Measurements from ENCODE around the gene HNRNPL. TPM values are rescaled to one million over a fixed set of nuclear protein-coding genes. Genes with fewer than 3 reads are reported as not detected.

HNRNPL gene
- total and polyA plus RNA-seq, 2 donors (not counting 1 experiment from before 2014, with no cell fraction given) = 292 to 418 TPM

GRCh38 chr19:38852231-38853044 lies 2.7 kb upstream of the HNRNPL start:
- Histone ChIP-seq H3K9ac (ENCODE audit: low read length) (peak overlapping the region; percentile 77), H2AFZ (ENCODE audit: insufficient read depth, low read depth, low read length, poor library complexity, severe bottlenecking) (peak overlapping the region; percentile 76), H3K4me3 (ENCODE audit: control extremely low read depth in 1 of 5, extremely low read depth in 1 of 5, insufficient read depth in 1 of 5, low read depth in 2 of 5, low read length in 4 of 5) (peak overlapping the region; percentile 70 to 93 (median 83)), H3K27ac (ENCODE audit: low read length in 2 of 2) (peak overlapping the region; percentile 95 to 96), H3K79me2 (ENCODE audit: control insufficient read depth, insufficient read depth, low read length) (peaks cover 16% of the 10 kb centered on the region), H4K20me1 (ENCODE audit: control insufficient read depth, insufficient read depth, low read length, poor library complexity, severe bottlenecking) (peaks cover 17% of the 10 kb centered on the region), H3K9me3 (ENCODE audit: control extremely low read depth in 1 of 3, control insufficient read depth in 2 of 3, insufficient read depth in 1 of 3, low read length in 2 of 3) (peaks cover 0 to 7% (median 0%) of the 10 kb centered on the region in 3 donors), H3K4me2 (replicated peaks; ENCODE audit: low read depth, low read length, poor library complexity, severe bottlenecking) (peak overlapping the region; percentile 76), H3K36me3 (replicated peaks in 1 of 2; ENCODE audit: control extremely low read depth in 1 of 2, control insufficient read depth in 1 of 2, extremely low read depth in 1 of 2, insufficient read depth in 2 of 2, low read length in 1 of 2) (peaks cover 2 to 14% of the 10 kb centered on the region in 2 experiments), H3K27me3 (replicated peaks in 1 of 4; ENCODE audit: control extremely low read depth in 1 of 4, control insufficient read depth in 3 of 4, insufficient read depth in 4 of 4, low read length in 3 of 4) (no peaks in the 10 kb centered on the region), H3K4me1 (ENCODE audit: control insufficient read depth in 2 of 2, insufficient read depth in 2 of 2, low read length in 2 of 2) (peaks cover 38 to 53% of the 10 kb centered on the region in 2 donors)
- peaks cover 54% of the 10 kb centered on the region for H3K4me1 Mint-ChIP-seq
- no peak for TF ChIP-seq EZH2 (IDR thresholded peaks at IDR 0.05; ENCODE audit: borderline replicate concordance, insufficient read depth, low read depth, low read length, poor library complexity, severe bottlenecking)
- TF ChIP-seq CTCF (IDR thresholded peaks at IDR 0.05) = no peak
- H3K27me3 Mint-ChIP-seq = no peaks in the 10 kb centered on the region
- POLR2A ChIA-PET = interaction anchor here (0.6 to 8.7 kb wide), 8 partner anchors 9 to 804 kb away, joined by 3 to 237 read pairs (median 7); partner anchors contain the start of genes ECH1, NFKBIB, RINL and SIRT2
- H3K27ac Mint-ChIP-seq = peak overlapping the region; percentile 100
- peak; percentile 74 for DNase-seq
- peak overlapping the region; percentile 100 for H3K4me3 Mint-ChIP-seq
- CTCF ChIA-PET = interaction anchor here (0.8 to 4.6 kb wide), 9 partner anchors 8 to 218 kb away, joined by 3 to 62 read pairs (median 6); partner anchors contain the start of genes MRPS12, RINL and SARS2
- WGBS (ENCODE audit: insufficient coverage) = 2% methylated on average over 40 of the region's 52 CpGs
- no peaks in the 10 kb centered on the region for H3K9me3 Mint-ChIP-seq (ENCODE audit: insufficient read depth)
- intact Hi-C loops (cut with micrococcal nuclease) = loop anchor here (1.0 to 5.0 kb wide), 2 partner anchors 35 to 205 kb away; partner anchors contain the start of gene ACTN4
- no peak for ATAC-seq (ENCODE audit: low read depth)
